ENCODE data around the gene RPL11. TPM values are rescaled to one million over a fixed set of nuclear protein-coding genes. Genes with fewer than 3 reads are reported as not detected.

RPL11 gene
- total and polyA plus RNA-seq, 2 of the 4 experiments (the other 2 are of a cell fraction): 452 to 1,692 TPM

DNA sequence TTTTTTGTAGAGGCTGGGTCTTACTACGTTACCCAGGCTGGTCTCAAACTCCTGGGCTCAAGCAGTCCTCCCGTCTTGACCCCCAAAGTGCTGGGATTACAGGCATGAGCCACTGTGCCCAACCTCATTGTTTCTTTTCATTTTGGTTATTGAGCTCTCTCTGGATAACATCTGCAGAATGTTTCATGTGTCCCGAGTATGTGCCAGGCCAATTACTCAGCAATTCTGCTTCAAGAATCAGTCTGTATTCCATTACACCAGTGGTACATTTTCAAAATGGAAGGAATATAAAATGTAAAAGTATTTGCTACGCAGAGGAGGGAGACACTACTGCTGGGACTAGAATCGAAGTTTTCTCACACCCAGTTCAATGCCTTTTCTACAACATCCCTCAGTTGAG is 50.0 kb downstream of the RPL11 start:
- TF ChIP-seq NFE2L2 (IDR thresholded peaks at IDR 0.05; ENCODE audit: low read depth, low read length) (no peak), POLR2A (IDR thresholded peaks at IDR 0.05; ENCODE audit: low read depth, low read length) (no peak), BHLHE40 (IDR thresholded peaks at IDR 0.05; ENCODE audit: low read depth, low read length) (no peak)
- no peak overlapping the region for H3K4ac ChIP-seq (ENCODE audit: low read depth, low read length)
- dilution Hi-C loops (cut with HindIII; ENCODE audit: low sequenced_read_pairs, unreplicated experiment) (no loop called here), intact Hi-C loops (cut with micrococcal nuclease) (loop anchor here (5.0 kb wide), 1 partner anchor 49 kb away; the partner anchor contains the start of gene RPL11), in situ Hi-C loops (cut with MboI; ENCODE audit: low sequenced_read_pairs) (no loop called here)
- no peak overlapping the region for H3K27ac ChIP-seq (ENCODE audit: insufficient read depth, low read length)
- no peak overlapping the region for H3K14ac ChIP-seq (replicated peaks; ENCODE audit: low read depth, low read length)
- 100% methylated on average over 1 of the region's 5 CpGs; no CpG with 5 or more reads in 1 of the 2 experiments for WGBS, 2 experiments (ENCODE audit: extremely low coverage in 2 of 2, insufficient read length in 1 of 2)
- H2AK5ac ChIP-seq (ENCODE audit: low read depth, low read length): no peak overlapping the region
- no peak overlapping the region for H4K5ac ChIP-seq (ENCODE audit: low read depth, low read length)
- H3K9me1 ChIP-seq (ENCODE audit: insufficient read depth, low read length): peaks cover 4% of the 10 kb centered on the region; the same call in 1 of the 2 replicates
- H3K18ac ChIP-seq (ENCODE audit: low read depth, low read length): no peak overlapping the region
- H4K20me1 ChIP-seq (ENCODE audit: insufficient read depth, low read length): peaks cover 25% of the 10 kb centered on the region
- H3K4me1 ChIP-seq (ENCODE audit: control insufficient read depth, insufficient read depth, low read length): peaks cover 2% of the 10 kb centered on the region
- no peak overlapping the region for H2BK5ac ChIP-seq (ENCODE audit: low read depth, low read length, poor library complexity, severe bottlenecking)
- no peak overlapping the region for H2AFZ ChIP-seq (replicated peaks; ENCODE audit: low read length, poor library complexity)
- H3K4me3 ChIP-seq (ENCODE audit: insufficient read depth, low read depth, low read length): no peak overlapping the region
- CTCF ChIA-PET: interaction anchor here (0.6 kb wide), 1 partner anchor 1841 kb away, joined by 3 read pairs; no protein-coding TSS in a partner anchor
- H3K36me3 ChIP-seq (ENCODE audit: control insufficient read depth, insufficient read depth, low read length): peaks cover 2% of the 10 kb centered on the region; the same call in 1 of the 2 replicates
- no peak overlapping the region for H3K23ac ChIP-seq (ENCODE audit: low read depth, low read length)
- no TSS peak for BruUV-seq (replicated peaks)
- H4K91ac ChIP-seq (ENCODE audit: insufficient read depth, low read depth, low read length): no peak overlapping the region
- no peak for ATAC-seq (ENCODE audit: low read depth)
- POLR2A ChIA-PET (ENCODE audit: unreplicated experiment): no interaction called here
- no peak overlapping the region for H4K8ac ChIP-seq (ENCODE audit: low read depth in 2 of 2, low read length in 2 of 2)
- H2BK20ac ChIP-seq (ENCODE audit: low read depth, low read length): no peak overlapping the region
- no peak overlapping the region for H2AK9ac ChIP-seq (replicated peaks; ENCODE audit: low read depth, low read length, poor library complexity)
- H2BK15ac ChIP-seq (ENCODE audit: low read depth, low read length): no peak overlapping the region
- H3K9ac ChIP-seq (ENCODE audit: low read depth, low read length): no peak overlapping the region
- no peak for DNase-seq
- no peak overlapping the region for H2BK120ac ChIP-seq (ENCODE audit: low read depth, low read length)
- H3K79me1 ChIP-seq (ENCODE audit: low read depth in 1 of 2, low read length in 2 of 2): peaks cover 10 to 58% of the 10 kb centered on the region in 2 experiments; a peak in 3 of 4 replicates
- no peak overlapping the region for H3K56ac ChIP-seq (ENCODE audit: extremely low read depth, insufficient read depth, low read length)
- H3K9me3 ChIP-seq (ENCODE audit: control insufficient read depth, insufficient read depth, low read length): no peaks in the 10 kb centered on the region
- no peak overlapping the region for H3K4me2 ChIP-seq (ENCODE audit: low read depth, low read length)
- H3K27me3 ChIP-seq (ENCODE audit: control insufficient read depth, insufficient read depth, low read length): no peaks in the 10 kb centered on the region
